WTC11 (cell line): ENCODE measurements around the gene FNDC3B. TPM values are rescaled to one million over a fixed set of nuclear protein-coding genes. Genes with fewer than 3 reads are reported as not detected.

Experiments used
- ATAC-seq: fragments of 200-7000 bp; cut with Tn5 transposase; 2 replicates; pipeline ENCODE4 v1.10.0; 2021; ENCODE audit warnings: mild to moderate bottlenecking, moderate library complexity
- CTCF ChIA-PET: fragments of 300-600 bp; sonication (Branson Sonifier 250); formaldehyde crosslinking; loops from one replicate; lab custom pipeline; 2021; ENCODE audit warnings: antibody characterized with exemption; lab: Charles Lee
- POLR2A ChIA-PET: fragments of 350-600 bp; sonication (Branson Sonifier 250); formaldehyde crosslinking; loops from one replicate; lab custom pipeline; 2021; ENCODE audit warnings: antibody characterized with exemption; lab: Charles Lee
- DNase-seq: peaks from one replicate; pipeline ENCODE4 v3.0.0; 2021; ENCODE audit warnings: low spot score
- H3K27ac Mint-ChIP-seq: 2 replicates; pipeline ENCODE4 v1.8.0; 2021; ENCODE audit warnings: mixed read lengths
- H3K27me3 Mint-ChIP-seq: 2 replicates; pipeline ENCODE4 v1.8.0; 2021; ENCODE audit warnings: low read depth, mild to moderate bottlenecking, moderate library complexity, mixed read lengths
- H3K36me3 Mint-ChIP-seq: 2 replicates; pipeline ENCODE4 v1.8.0; 2021; ENCODE audit warnings: mixed read lengths
- H3K4me1 Mint-ChIP-seq: 2 replicates; pipeline ENCODE4 v1.8.0; 2022; ENCODE audit warnings: mixed read lengths
- H3K4me3 Mint-ChIP-seq: 2 replicates; pipeline ENCODE4 v1.8.0; 2021; ENCODE audit warnings: mild to moderate bottlenecking, moderate library complexity, mixed read lengths
- H3K9me3 Mint-ChIP-seq: 2 replicates; pipeline ENCODE4 v1.8.0; 2021; ENCODE audit warnings: mixed read lengths
- ATF3 ChIP-seq: sonication (generic); formaldehyde crosslinking; conservative IDR thresholded peaks from 2 replicates; pipeline ENCODE4 v1.8.1; 2022; ENCODE audit warnings: mild to moderate bottlenecking, missing genetic modification reagents
- CTCF ChIP-seq: fragments of 200-600 bp; IDR thresholded peaks from 2 replicates; pipeline ENCODE4 v1.8.0; 2022; ENCODE audit warnings: antibody characterized with exemption
- EMX1 ChIP-seq: fragments of 250-450 bp; sonication (Bioruptor Pico); IDR thresholded peaks from 2 replicates; pipeline ENCODE4 v1.8.0; 2021; ENCODE audit warnings: mild to moderate bottlenecking
- ESRRA ChIP-seq: sonication (generic); formaldehyde crosslinking; IDR thresholded peaks from 2 replicates; pipeline ENCODE4 v1.8.1; 2022; ENCODE audit warnings: mild to moderate bottlenecking, missing genetic modification reagents, borderline replicate concordance
- ETV6 ChIP-seq: sonication (generic); formaldehyde crosslinking; IDR thresholded peaks from 2 replicates; pipeline ENCODE4 v1.8.1; 2022; ENCODE audit warnings: mild to moderate bottlenecking, missing genetic modification reagents
- FOXP1 ChIP-seq: sonication (generic); formaldehyde crosslinking; IDR thresholded peaks from 2 replicates; pipeline ENCODE4 v1.8.0; 2022; ENCODE audit warnings: missing genetic modification reagents, mild to moderate bottlenecking, moderate library complexity, borderline replicate concordance
- JAZF1 ChIP-seq: fragments of 250-450 bp; sonication (Bioruptor Pico); IDR thresholded peaks from 2 replicates; pipeline ENCODE4 v1.9.0; 2021; ENCODE audit warnings: moderate library complexity, mild to moderate bottlenecking, inconsistent platforms
- PRDM15 ChIP-seq: sonication (generic); formaldehyde crosslinking; IDR thresholded peaks from 2 replicates; pipeline ENCODE4 v1.8.0; 2022; ENCODE audit warnings: missing genetic modification reagents
- TEAD1 ChIP-seq: sonication (generic); formaldehyde crosslinking; IDR thresholded peaks from 2 replicates; pipeline ENCODE4 v1.8.0; 2022; ENCODE audit warnings: mild to moderate bottlenecking, missing genetic modification reagents
- ZNF121 ChIP-seq: sonication (generic); formaldehyde crosslinking; IDR thresholded peaks from 2 replicates; pipeline ENCODE4 v1.8.0; 2023; ENCODE audit warnings: missing genetic modification reagents
- ZNF138 ChIP-seq: sonication (generic); formaldehyde crosslinking; conservative IDR thresholded peaks from 2 replicates; pipeline ENCODE4 v1.8.1; 2022; ENCODE audit warnings: mild to moderate bottlenecking, moderate library complexity, missing genetic modification reagents
- ZNF219 ChIP-seq: sonication (generic); formaldehyde crosslinking; IDR thresholded peaks from 2 replicates; pipeline ENCODE4 v1.8.0; 2023; ENCODE audit warnings: missing genetic modification reagents, mild to moderate bottlenecking, borderline replicate concordance
- ZNF263 ChIP-seq: sonication (generic); formaldehyde crosslinking; IDR thresholded peaks from 2 replicates; pipeline ENCODE4 v1.8.1; 2022; ENCODE audit warnings: low read depth, mild to moderate bottlenecking, moderate library complexity, missing genetic modification reagents
- ZNF281 ChIP-seq: sonication (generic); formaldehyde crosslinking; IDR thresholded peaks from 2 replicates; pipeline ENCODE4 v1.8.0; 2023; ENCODE audit warnings: mild to moderate bottlenecking, missing genetic modification reagents
- ZNF512 ChIP-seq: sonication (generic); formaldehyde crosslinking; IDR thresholded peaks from 2 replicates; pipeline ENCODE4 v1.8.1; 2022; ENCODE audit warnings: missing genetic modification reagents, borderline replicate concordance
- ZNF671 ChIP-seq: fragments of 250-450 bp; sonication (Bioruptor Pico); IDR thresholded peaks from 2 replicates; pipeline ENCODE4 v1.8.0; 2021; ENCODE audit warnings: mild to moderate bottlenecking
- ZSCAN18 ChIP-seq: fragments of 250-450 bp; sonication (Bioruptor Pico); IDR thresholded peaks from 2 replicates; pipeline ENCODE4 v2.1.2; 2022; ENCODE audit warnings: mild to moderate bottlenecking, moderate library complexity
- total RNA-seq: library from RNA; stranded (reverse); gene quantifications from 3 replicates; pipeline ENCODE4 v1.2.3, GENCODE V29; 2021

Gene FNDC3B
- total RNA-seq, 1 experiment from 2014 or later, result 42.8 TPM

- Mint-ChIP-seq H3K36me3 (peaks cover 3% of the 10 kb centered on the region; the same call in 1 of the 2 replicates), H3K27me3 (no peaks in the 10 kb centered on the region), H3K27ac (peak overlapping the region; percentile 89), H3K9me3 (no peaks in the 10 kb centered on the region), H3K4me3 (no peak overlapping the region), H3K4me1 (peaks cover 82% of the 10 kb centered on the region)
- DNase-seq, result no peak
- ATAC-seq, result no peak
- ChIA-PET POLR2A (no interaction called here), CTCF (no interaction called here)
- TF ChIP-seq ZSCAN18 (CRISPR knock-in tag) (no peak), ZNF512 (CRISPR knock-in tag) (no peak)
Observed at GRCh38 chr3:172107403-172107802, 68.0 kb downstream of the FNDC3B start.

- Mint-ChIP-seq H3K36me3 (peaks cover 18% of the 10 kb centered on the region), H3K4me3 (no peak overlapping the region), H3K27me3 (no peaks in the 10 kb centered on the region), H3K4me1 (peaks cover 71% of the 10 kb centered on the region), H3K9me3 (no peaks in the 10 kb centered on the region), H3K27ac (no peak overlapping the region)
- no peak for TF ChIP-seq EMX1 (CRISPR knock-in tag)
- no peak for TF ChIP-seq FOXP1 (CRISPR knock-in tag)
- no peak for TF ChIP-seq ZNF138
- TF ChIP-seq ATF3 (CRISPR knock-in tag), result no peak
- TF ChIP-seq PRDM15 (CRISPR knock-in tag), result no peak
- no peak for TF ChIP-seq ETV6 (CRISPR knock-in tag)
- TF ChIP-seq ZNF263 (CRISPR knock-in tag), result no peak
- no peak for TF ChIP-seq ZNF121 (CRISPR knock-in tag)
- TF ChIP-seq ZNF671 (CRISPR knock-in tag), result no peak
- no peak for TF ChIP-seq JAZF1 (CRISPR knock-in tag)
- TF ChIP-seq ESRRA (CRISPR knock-in tag), result no peak
- no peak for TF ChIP-seq CTCF
- TF ChIP-seq ZNF219 (CRISPR knock-in tag), result no peak
- TF ChIP-seq TEAD1, result no peak
- TF ChIP-seq ZNF281, result no peak
- ChIA-PET CTCF (no interaction called here), POLR2A (no interaction called here)
- DNase-seq, result no peak
- ATAC-seq, result no peak
Observed at GRCh38 chr3:172110127-172110779, 70.9 kb downstream of the FNDC3B start.
